Psoas muscle (tissue), 8 donors: Measurements from ENCODE around the gene HSD11B2. TPM values are rescaled to one million over a fixed set of nuclear protein-coding genes. Genes with fewer than 3 reads are reported as not detected.
"Not testable (repeated sequence)": the region's sequence is repeated elsewhere in the genome, so short reads cannot be mapped to it uniquely, and the experiment has no call there.

Source experiments
- ATAC-seq, 4 donors: fragments of 200-7000 bp; cut with Tn5 transposase; one replicate each; pipeline ENCODE4 v1.9.1; 2020; ENCODE audit warnings: moderate library complexity in 3 of 4, mild to moderate bottlenecking in 2 of 4
- DNase-seq, 2 donors: peaks; one replicate each; pipeline ENCODE4 v3.0.0-alpha.2; 2020
- H3K27ac ChIP-seq: fragments of 200-600 bp; one replicate; pipeline ENCODE4 v1.8.0; 2022
- H3K27me3 ChIP-seq, 3 donors: fragments of 200-600 bp in 1 of 3; one replicate each; pipeline versions ENCODE4 v1.6.1 to v1.8.0; 2013 to 2022; ENCODE audit warnings: low read length in 2 of 3, mild to moderate bottlenecking in 2 of 3, moderate library complexity in 1 of 3; ENCODE audit not compliant: insufficient read depth in 3 of 3
- H3K36me3 ChIP-seq, 2 donors: fragments of 200-600 bp in 1 of 2; one replicate each; pipeline versions ENCODE4 v1.6.1 to v1.8.0; 2013 to 2022; ENCODE audit warnings: low read depth in 1 of 2, mild to moderate bottlenecking in 1 of 2, moderate library complexity in 1 of 2; ENCODE audit not compliant: insufficient read depth in 1 of 2
- H3K4me1 ChIP-seq: fragments of 200-600 bp; one replicate; pipeline ENCODE4 v1.8.0; 2022
- H3K4me3 ChIP-seq: fragments of 200-600 bp; one replicate; pipeline ENCODE4 v1.8.0; 2022; ENCODE audit warnings: mild to moderate bottlenecking
- H3K9me3 ChIP-seq: fragments of 200-600 bp; one replicate; pipeline ENCODE4 v1.8.0; 2022
- WGBS, 3 donors: extraction: QIAGEN DNeasy Blood & Tissue Kit; methylation state at CpG; one replicate each; pipeline versions ENCODE4 v1.1.6 to v1.1.7; 2013; 5-methylcytosine and 5-hydroxymethylcytosine counted together
- intact Hi-C, 2 donors: fragments of 100-400 bp; cut with DNase I; formaldehyde crosslinking; loops; one replicate each; pipeline versions ENCODE4 v1.11.0 to v1.14.2; 2022
- polyA plus RNA-seq, 3 donors: library from polyadenylated mRNA; stranded (reverse); fragments of 200-250 nt; gene quantifications; one replicate each; pipeline ENCODE4 v1.2.3, GENCODE V29; 2013
- total RNA-seq, 4 donors: library from RNA; stranded (reverse); fragmentation: NEBNext Ultra II Directional in 2 of 4; extraction: Animal tissue kit (Norgen Biotek cat#: 25700) in 2 of 4; gene quantifications; one replicate each; pipeline versions ENCODE4 v1.2.1 to v1.2.4, GENCODE V29; 2021 to 2023
- TF ChIP-seq, protein P1 (sequence below): fragments of 200-600 bp; IDR thresholded peaks from one replicate; pipeline ENCODE4 v1.8.0; 2022; ENCODE audit warnings: antibody characterized with exemption
- donor health status: healthy with polysubstance abuse.
- donor health status: DM: no; HTN: no; CAD: no; lungs with moderate emphysema.
- donor health status: Bipolar disorder and iron deficiency.
- donor health status: healthy.
- donor health status: DM: yes; HTN: yes; CAD: no.
- donor health status: DM: no; HTN: no; CAD: no.
- donor health status: DM: no; HTN: no; CAD: no.
- donor health status: DM: yes; HTN: yes; CAD: no.

The HSD11B2 gene
- total and polyA plus RNA-seq, 7 donors, result 0.11 to 0.71 (median 0.27) TPM

DNA sequence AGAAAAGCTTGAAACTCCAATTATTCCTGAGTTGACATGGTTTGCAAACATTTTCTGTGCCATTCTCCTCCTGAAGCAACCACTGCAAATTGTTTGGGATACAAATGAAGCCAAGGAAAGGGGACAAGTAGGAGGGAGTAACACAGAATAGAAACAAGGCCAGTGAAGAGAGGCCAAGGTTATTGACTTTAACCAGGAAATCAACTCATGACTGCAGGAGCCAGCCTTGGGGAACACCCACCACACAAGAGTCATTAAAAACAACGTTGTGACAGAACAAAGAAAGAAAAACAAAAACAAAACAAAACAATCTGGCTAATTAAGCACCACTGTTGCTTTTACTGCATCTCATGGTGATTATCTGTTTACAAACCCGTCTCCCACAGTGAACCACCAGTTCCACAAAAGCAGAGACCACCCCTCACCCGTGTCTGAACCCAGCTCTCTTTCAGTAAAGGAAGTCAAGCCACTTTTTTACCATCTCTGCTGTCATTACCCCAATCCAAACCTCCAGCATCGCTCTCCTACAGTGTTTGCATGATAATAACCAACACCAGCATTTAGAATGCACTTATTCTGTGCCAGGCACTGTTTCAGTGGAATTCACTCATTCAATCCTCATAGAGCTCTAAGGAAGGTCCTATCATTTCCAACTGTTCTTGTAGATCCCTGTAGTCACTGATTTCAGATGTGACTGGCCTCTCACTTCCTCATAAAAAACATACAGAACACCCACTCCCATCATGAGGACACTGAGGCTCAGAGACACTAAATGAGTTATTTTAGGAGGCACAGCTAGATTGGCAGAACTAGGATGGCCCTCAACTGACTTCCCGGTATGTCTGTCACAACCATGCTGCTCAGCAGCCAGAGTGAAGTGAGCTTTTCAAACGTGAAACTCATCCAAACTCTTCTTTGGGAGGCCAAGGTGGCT lies 16.7 kb upstream of the HSD11B2 start:
- no peak for ATAC-seq

DNA sequence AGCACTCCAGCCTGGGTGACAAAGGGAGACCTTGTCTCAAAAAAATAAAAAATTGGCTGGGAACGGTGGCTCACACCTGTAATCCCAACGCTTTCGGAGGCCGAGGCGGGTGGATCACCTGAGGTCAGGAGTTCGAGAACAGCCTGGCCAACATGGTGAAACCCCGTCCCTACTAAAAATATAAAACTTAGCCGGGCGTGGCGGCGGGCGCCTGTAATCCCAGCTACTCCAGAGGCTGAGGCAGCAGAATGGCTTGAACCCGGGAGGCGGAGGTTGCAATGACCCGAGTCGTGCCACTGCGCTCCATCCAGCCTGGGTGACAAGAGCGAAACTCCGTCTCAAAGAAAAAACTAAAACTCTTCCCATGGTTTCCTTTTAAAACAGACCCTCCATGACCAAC lies 15.5 kb upstream of the HSD11B2 start:
- peak in 1 of 2 donors; percentile 46 for DNase-seq
- peaks cover 23% of the 10 kb centered on the region for H3K4me1 ChIP-seq
- intact Hi-C loops, result loop anchor here (5.0 to 10.0 kb wide), 3 partner anchors 43 to 161 kb away; no protein-coding TSS in a partner anchor
- not testable (repeated sequence) for H3K9me3 ChIP-seq, H3K27me3 ChIP-seq, H3K36me3 ChIP-seq, H3K27ac ChIP-seq, ATAC-seq
- H3K4me3 ChIP-seq, result peak overlapping the region; percentile 97
- 83 to 91% (median 89%) methylated on average over 19 of the region's 19 CpGs for WGBS, 3 donors

More for the DNA sequence above, 16.7 kb upstream of the HSD11B2 start:
- no peak for DNase-seq
- H3K27me3 ChIP-seq, result no peaks in the 10 kb centered on the region
- H3K4me1 ChIP-seq, result peaks cover 23% of the 10 kb centered on the region
- no peaks in the 10 kb centered on the region for H3K36me3 ChIP-seq
- intact Hi-C loops, result loop anchor here (10.0 kb wide), 2 partner anchors 149 to 159 kb away; no protein-coding TSS in a partner anchor
- 58 to 66% (median 59%) methylated on average over 6 of the region's 6 CpGs for WGBS, 3 donors
- peak overlapping the region; percentile 39 for H3K27ac ChIP-seq
- no peaks in the 10 kb centered on the region for H3K9me3 ChIP-seq
- H3K4me3 ChIP-seq, result no peak overlapping the region
- TF ChIP-seq, protein P1, sequence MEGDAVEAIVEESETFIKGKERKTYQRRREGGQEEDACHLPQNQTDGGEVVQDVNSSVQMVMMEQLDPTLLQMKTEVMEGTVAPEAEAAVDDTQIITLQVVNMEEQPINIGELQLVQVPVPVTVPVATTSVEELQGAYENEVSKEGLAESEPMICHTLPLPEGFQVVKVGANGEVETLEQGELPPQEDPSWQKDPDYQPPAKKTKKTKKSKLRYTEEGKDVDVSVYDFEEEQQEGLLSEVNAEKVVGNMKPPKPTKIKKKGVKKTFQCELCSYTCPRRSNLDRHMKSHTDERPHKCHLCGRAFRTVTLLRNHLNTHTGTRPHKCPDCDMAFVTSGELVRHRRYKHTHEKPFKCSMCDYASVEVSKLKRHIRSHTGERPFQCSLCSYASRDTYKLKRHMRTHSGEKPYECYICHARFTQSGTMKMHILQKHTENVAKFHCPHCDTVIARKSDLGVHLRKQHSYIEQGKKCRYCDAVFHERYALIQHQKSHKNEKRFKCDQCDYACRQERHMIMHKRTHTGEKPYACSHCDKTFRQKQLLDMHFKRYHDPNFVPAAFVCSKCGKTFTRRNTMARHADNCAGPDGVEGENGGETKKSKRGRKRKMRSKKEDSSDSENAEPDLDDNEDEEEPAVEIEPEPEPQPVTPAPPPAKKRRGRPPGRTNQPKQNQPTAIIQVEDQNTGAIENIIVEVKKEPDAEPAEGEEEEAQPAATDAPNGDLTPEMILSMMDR, result no peak

DNA sequence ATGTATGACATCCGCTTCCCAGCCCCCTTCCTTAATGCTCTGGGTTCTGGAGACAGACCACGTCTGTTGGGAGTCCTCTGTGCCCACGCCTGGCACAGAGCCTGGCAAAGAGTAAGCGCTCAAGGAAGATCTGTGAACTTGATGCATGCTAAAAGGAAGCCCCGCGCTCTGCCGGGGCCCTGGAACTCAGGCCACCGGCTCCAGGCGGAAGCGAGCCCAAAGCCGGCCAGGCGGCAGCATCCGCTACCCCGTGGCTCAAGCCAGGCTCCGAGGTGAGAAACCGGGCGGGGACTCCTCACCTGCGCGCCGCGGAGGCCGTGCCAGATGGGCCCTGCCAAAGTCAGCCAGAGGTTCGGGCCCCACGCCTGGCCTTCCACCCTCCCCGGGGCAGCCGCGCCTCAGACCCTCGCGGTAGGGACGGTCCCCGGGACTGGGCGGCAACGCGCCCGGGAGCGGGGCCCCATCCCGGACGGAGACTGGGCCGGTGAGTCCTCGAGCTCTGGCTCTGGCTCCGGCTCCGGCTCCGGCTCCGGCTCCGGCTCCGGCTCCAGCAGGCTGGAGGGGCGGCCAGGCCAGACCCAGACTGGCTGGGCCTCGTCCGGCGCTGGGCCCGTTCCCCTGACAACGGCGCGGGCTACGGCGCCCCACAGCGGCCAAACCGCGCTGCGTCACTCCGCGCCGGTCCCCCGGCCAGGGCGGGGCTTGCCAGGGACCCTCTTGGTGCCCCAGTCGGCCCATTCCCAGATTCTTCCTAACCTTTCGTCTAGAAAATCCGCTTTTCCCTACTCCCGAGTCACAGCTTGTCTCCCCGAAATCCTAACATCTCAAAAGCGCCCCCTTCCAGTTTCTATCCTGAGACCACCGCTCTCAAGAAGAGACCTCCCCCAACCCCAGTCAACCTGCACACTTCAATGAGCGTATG lies 14.8 kb upstream of the HSD11B2 start, which contains the start of gene ZDHHC1:
ZDHHC1 (minus strand) TSS at position 606 of the 922 bp plus-strand sequence. CDS start 8,702 bp downstream, outside the sequence.
- H3K9me3 ChIP-seq, result no peaks in the 10 kb centered on the region
- intact Hi-C loops, result loop anchor here (2.0 to 10.0 kb wide), 4 partner anchors 44 to 161 kb away; no protein-coding TSS in a partner anchor
- H3K36me3 ChIP-seq, result no peaks in the 10 kb centered on the region
- DNase-seq (peak; percentile 83 to 87), ATAC-seq (peak; percentile 96 to 99 (median 98))
- no peaks in the 10 kb centered on the region for H3K27me3 ChIP-seq
- H3K4me1 ChIP-seq, result peaks cover 23% of the 10 kb centered on the region
- peak within 1 kb of the TSS; percentile 82 for H3K27ac ChIP-seq
- H3K4me3 ChIP-seq, result peak within 1 kb of the TSS; percentile 97
- WGBS, 3 donors, result 1 to 3% (median 2%) methylated on average over 56 to 73 of the region's 73 CpGs
- TF ChIP-seq, protein P1, result peak; percentile 58

DNA sequence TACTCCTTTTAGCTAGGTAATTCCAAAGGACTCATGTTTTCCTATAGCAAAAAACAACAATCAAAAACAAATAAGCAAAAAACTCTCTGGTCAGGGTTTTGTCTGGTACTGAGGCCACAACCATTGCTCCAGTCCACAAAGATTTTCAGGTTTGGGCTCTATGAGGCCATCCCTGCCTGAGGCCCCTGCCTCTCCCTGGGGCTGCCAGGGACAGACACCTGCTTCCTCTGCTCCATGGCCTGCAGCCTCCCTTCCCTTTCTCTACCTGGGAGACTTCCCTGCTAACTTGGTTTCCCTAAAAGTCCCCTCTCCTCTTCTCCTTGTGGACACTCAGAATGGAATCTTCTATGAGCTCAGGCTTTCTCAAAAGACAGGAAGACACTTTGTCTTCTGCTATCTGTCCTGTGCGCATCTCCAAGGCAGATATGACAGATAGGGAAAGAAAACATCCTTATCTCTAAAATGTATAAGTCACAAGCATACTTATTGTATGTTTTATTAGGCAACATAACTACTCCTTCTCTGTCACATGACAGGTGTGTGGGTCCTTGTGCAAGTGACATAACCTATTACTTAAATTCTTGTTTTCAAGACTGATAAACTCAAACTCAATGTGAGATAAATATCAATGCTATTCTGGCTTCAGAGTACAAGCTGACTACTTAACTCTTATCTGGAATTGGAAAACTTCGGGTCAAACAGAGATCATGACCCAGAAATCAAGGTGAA lies 13.4 kb upstream of the HSD11B2 start:
- no peak overlapping the region for H3K4me3 ChIP-seq
- intact Hi-C loops, result loop anchor here (2.0 to 10.0 kb wide), 4 partner anchors 45 to 163 kb away; no protein-coding TSS in a partner anchor
- no peaks in the 10 kb centered on the region for H3K27me3 ChIP-seq
- H3K27ac ChIP-seq, result no peak overlapping the region
- DNase-seq, result no peak
- WGBS, 3 donors, result 89 to 95% (median 91%) methylated on average over 2 of the region's 2 CpGs
- H3K36me3 ChIP-seq, result no peaks in the 10 kb centered on the region
- H3K4me1 ChIP-seq, result peaks cover 23% of the 10 kb centered on the region
- ATAC-seq, result no peak
- TF ChIP-seq, protein P1, result no peak
- H3K9me3 ChIP-seq, result no peaks in the 10 kb centered on the region
